K562 (cell line): ENCODE results near the gene FGF16. TPM values are rescaled to one million over a fixed set of nuclear protein-coding genes. Genes with fewer than 3 reads are reported as not detected.

Experiments used
- ATAC-seq: fragments of 200-7000 bp; cut with Tn5 transposase; 3 replicates; pipeline ENCODE4 v1.9.1; 2020; ENCODE audit warnings: moderate library complexity
- BruUV-seq: library from RNA; stranded (reverse); fragments of 400-500 nt; replicated peaks from 2 replicates; lab custom pipeline; 2021; lab: Mats Ljungman, UMichigan
- CTCF ChIA-PET: fragments of 300-600 bp; formaldehyde crosslinking; extraction: SDS; loops from one replicate; lab custom pipeline; 2021; ENCODE audit warnings: low intra/inter-chr PET ratio; lab: Yijun Ruan, JAX
- POLR2A ChIA-PET: fragments of 300-600, 350-650 bp; sonication (Branson Sonifier 250); formaldehyde crosslinking; extraction: SDS; loops from one replicate; lab custom pipeline; 2021; ENCODE audit warnings: antibody characterized with exemption, inconsistent platforms; lab: Yijun Ruan, JAX
- DNase-seq, 4 experiments: peaks; one replicate each; pipeline versions ENCODE4 v3.0.0 to v3.0.0-alpha.2; 2011 to 2018; ENCODE audit warnings: low spot score in 3 of 4, mixed read lengths in 3 of 4; ENCODE audit errors: extremely low read depth in 1 of 4
- FAIRE-seq: peaks from 2 replicates; lab custom pipeline; 2011; peaks lifted over from hg19 to GRCh38; lab: Jason Lieb, UNC
- H2AFZ ChIP-seq: 2 replicates; pipeline ENCODE4 v1.6.0; 2011; ENCODE audit warnings: low read depth, low read length, control low read depth, inconsistent platforms
- H3K27ac ChIP-seq: fragments of 200-600 bp; 3 replicates; pipeline ENCODE4 v1.8.0; 2011; ENCODE audit warnings: low read depth, mild to moderate bottlenecking, control low read depth, inconsistent platforms, low read length, moderate library complexity, mixed read lengths; ENCODE audit errors: extremely low read depth
- H3K27me3 ChIP-seq, 2 experiments: fragments of 300-600 bp in 1 of 2; 2 replicates in 1 of 2; 3 replicates in 1 of 2; pipeline versions ENCODE4 v1.6.0 to v1.8.0; 2011; ENCODE audit warnings: inconsistent platforms in 2 of 2, low read length in 2 of 2, mild to moderate bottlenecking in 1 of 2, mixed read lengths in 1 of 2, moderate library complexity in 1 of 2; ENCODE audit not compliant: control insufficient read depth in 2 of 2, insufficient read depth in 2 of 2
- H3K36me3 ChIP-seq: fragments of 300-600 bp; 3 replicates; pipeline ENCODE4 v1.8.0; 2011; ENCODE audit warnings: mild to moderate bottlenecking, low read length, inconsistent platforms; ENCODE audit not compliant: control insufficient read depth, insufficient read depth
- H3K4me1 ChIP-seq, 2 experiments: fragments of 200-600 bp in 1 of 2; replicated peaks in 1 of 2; 2 replicates in 1 of 2; 3 replicates in 1 of 2; pipeline versions ENCODE4 v1.5.1 to v1.8.0; 2011; ENCODE audit warnings: inconsistent platforms in 2 of 2, low read length in 2 of 2, mild to moderate bottlenecking in 1 of 2, mixed read lengths in 1 of 2, moderate library complexity in 1 of 2; ENCODE audit not compliant: control insufficient read depth in 2 of 2, insufficient read depth in 2 of 2
- H3K4me2 ChIP-seq: 2 replicates; pipeline ENCODE4 v1.6.1; 2011; ENCODE audit warnings: low read length, control low read depth, inconsistent platforms, mixed read lengths; ENCODE audit not compliant: insufficient read depth
- H3K4me3 ChIP-seq: fragments of 200-600 bp; sonication (generic), shearing (Covaris generic); 2 replicates; pipeline ENCODE4 v1.5.1; 2016; ENCODE audit warnings: control low read depth, inconsistent platforms
- H3K79me2 ChIP-seq: fragments of 200-600 bp; 3 replicates; pipeline ENCODE4 v1.8.0; 2011; ENCODE audit warnings: low read length, inconsistent platforms; ENCODE audit not compliant: control insufficient read depth, insufficient read depth
- H3K9ac ChIP-seq, 2 experiments: 2 replicates each; pipeline versions ENCODE4 v1.6.0 to v1.6.1; 2011; ENCODE audit warnings: low read depth in 2 of 2, low read length in 2 of 2, control low read depth in 1 of 2, inconsistent platforms in 1 of 2, mild to moderate bottlenecking in 1 of 2, mixed read lengths in 1 of 2; ENCODE audit not compliant: insufficient read depth in 1 of 2
- H3K9me1 ChIP-seq: one replicate; pipeline ENCODE4 v1.6.0; 2011; ENCODE audit warnings: inconsistent platforms, mild to moderate bottlenecking, low read length, moderate library complexity; ENCODE audit not compliant: control insufficient read depth, insufficient read depth
- H3K9me3 ChIP-seq: replicated peaks from 2 replicates; pipeline ENCODE4 v1.5.1; 2011; ENCODE audit warnings: low read depth, low read length, inconsistent platforms; ENCODE audit not compliant: control insufficient read depth, insufficient read depth
- H4K20me1 ChIP-seq: replicated peaks from 2 replicates; pipeline ENCODE4 v1.6.1; 2011; ENCODE audit warnings: low read length, inconsistent platforms, mixed read lengths; ENCODE audit not compliant: control insufficient read depth, insufficient read depth
- CTBP1 ChIP-seq: fragments of 450-650 bp; IDR thresholded peaks from 2 replicates; pipeline ENCODE4 v1.6.1; 2016; ENCODE audit warnings: borderline replicate concordance
- HDAC8 ChIP-seq: fragments of 450-650 bp; IDR thresholded peaks from 2 replicates; pipeline ENCODE4 v1.6.1; 2016; ENCODE audit warnings: mild to moderate bottlenecking, missing genetic modification characterization, moderate library complexity, missing compliant biosample characterization
- HDGF ChIP-seq: fragments of 450-650 bp; IDR thresholded peaks from 2 replicates; pipeline ENCODE4 v1.6.1; 2016
- KHSRP ChIP-seq: fragments of 450-650 bp; IDR thresholded peaks from 2 replicates; pipeline ENCODE4 v1.6.1; 2017
- MTA3 ChIP-seq: fragments of 450-650 bp; formaldehyde crosslinking; IDR thresholded peaks from 2 replicates; pipeline ENCODE4 v1.6.1; 2017; ENCODE audit warnings: mild to moderate bottlenecking, borderline replicate concordance
- RBM17 ChIP-seq: fragments of 200-400 bp; formaldehyde crosslinking; IDR thresholded peaks from 2 replicates; pipeline ENCODE4 v1.6.1; 2017; ENCODE audit warnings: low read depth, mild to moderate bottlenecking, low read length, borderline replicate concordance
- SUPT5H ChIP-seq: fragments of 450-650 bp; IDR thresholded peaks from 2 replicates; pipeline ENCODE4 v1.6.1; 2016
- TAF15 ChIP-seq: fragments of 200-400 bp; formaldehyde crosslinking; IDR thresholded peaks from 2 replicates; pipeline ENCODE4 v1.6.1; 2017; ENCODE audit warnings: mild to moderate bottlenecking, low read depth, low read length, moderate library complexity
- TFE3 ChIP-seq: fragments of 450-650 bp; formaldehyde crosslinking; IDR thresholded peaks from 2 replicates; pipeline ENCODE4 v1.4.0; 2020; ENCODE audit warnings: mild to moderate bottlenecking, mixed read lengths
- TOE1 ChIP-seq, 2 experiments: fragments of 450-650 bp in 1 of 2; sonication (generic) in 1 of 2; formaldehyde crosslinking in 1 of 2; IDR thresholded peaks; 2 replicates each; pipeline versions ENCODE4 v1.7.1 to v1.8.0; 2016 to 2022; ENCODE audit warnings: borderline replicate concordance in 2 of 2, mild to moderate bottlenecking in 2 of 2, antibody characterized with exemption in 1 of 2, inconsistent platforms in 1 of 2, low read depth in 1 of 2, missing genetic modification reagents in 1 of 2, moderate library complexity in 1 of 2
- ZBTB40 ChIP-seq, 2 experiments: fragments of 450-650 bp in 1 of 2; sonication (generic) in 1 of 2; formaldehyde crosslinking in 1 of 2; IDR thresholded peaks; 2 replicates each; pipeline versions ENCODE4 v1.7.1 to v1.9.0; 2016 to 2022; ENCODE audit warnings: inconsistent platforms in 1 of 2, mild to moderate bottlenecking in 1 of 2, missing genetic modification reagents in 1 of 2
- ZNF668 ChIP-seq: fragments of 250-450 bp; sonication (Bioruptor Pico); IDR thresholded peaks from 2 replicates; pipeline ENCODE4 v1.8.0; 2022; ENCODE audit warnings: mild to moderate bottlenecking, inconsistent platforms
- in situ Hi-C: fragments of 300-500 bp; cut with MboI; formaldehyde crosslinking; loops from 4 replicates; pipeline ENCODE4 v1.15.0; 2018; ENCODE audit warnings: inconsistent platforms, mixed read lengths
- intact Hi-C: fragments of 100-400 bp; cut with micrococcal nuclease; formaldehyde crosslinking; loops from 2 replicates; pipeline ENCODE4 v1.14.2; 2022
- polyA plus RNA-seq, 8 experiments: library from polyadenylated mRNA; depleted of rRNA in 4 of 8; stranded (reverse) in 5 of 8; unstranded in 3 of 8; fragments of >200 nt; fragmentation: Nextera tagmentation in 2 of 8; fragmentation: Illumina TruSeq in 1 of 8; extraction: Ambion mirVana in 2 of 8; extraction: Trizol in 1 of 8; gene quantifications; 2 replicates each; pipeline versions ENCODE4 v1.2.1 to v1.2.3, GENCODE V29; 2011 to 2014; ENCODE audit warnings: inconsistent platforms in 1 of 8, missing spikeins in 1 of 8
- total RNA-seq, 7 experiments: library from RNA; depleted of rRNA in 6 of 7; stranded (reverse); fragments of >200 nt in 6 of 7; fragmentation: Illumina TruSeq in 2 of 7; extraction: Trizol in 2 of 7; gene quantifications; 2 replicates each; pipeline versions ENCODE4 v1.2.1 to v1.2.3, GENCODE V29; 2011 to 2021; ENCODE audit warnings: low replicate concordance in 1 of 7

The FGF16 gene
- total and polyA plus RNA-seq, 9 of the 15 experiments (the other 6 are each of a cell fraction or from before 2014, with no cell fraction given) = not detected

- H3K9me3 ChIP-seq = no peaks in the 10 kb centered on the region
- H3K9me1 ChIP-seq = no peaks in the 10 kb centered on the region
- TF ChIP-seq ZBTB40 (IDR thresholded peaks at IDR 0.05) = no peak
- TF ChIP-seq ZBTB40 (CRISPR knock-in tag; IDR thresholded peaks at IDR 0.05) = no peak
- no peak for TF ChIP-seq ZNF668 (CRISPR knock-in tag)
- TF ChIP-seq SUPT5H = no peak
- no peak for TF ChIP-seq HDAC8 (tag)
- no peak for TF ChIP-seq RBM17
- no peak for TF ChIP-seq KHSRP
- TF ChIP-seq TOE1 (IDR thresholded peaks at IDR 0.05; ENCODE audit: borderline replicate concordance) = no peak
- no peak for TF ChIP-seq TOE1 (CRISPR knock-in tag; IDR thresholded peaks at IDR 0.05; ENCODE audit: borderline replicate concordance, low read depth)
- TF ChIP-seq HDGF = no peak
- no peak for TF ChIP-seq MTA3
- no peak for TF ChIP-seq TFE3 (CRISPR knock-in tag)
- no peak for TF ChIP-seq TAF15
- no peak for TF ChIP-seq CTBP1
- ATAC-seq (no peak), FAIRE-seq (no peak), DNase-seq (no peak)
- H2AFZ ChIP-seq = no peak overlapping the region
- no peaks in the 10 kb centered on the region for H3K4me1 ChIP-seq
- no peaks in the 10 kb centered on the region for H3K36me3 ChIP-seq
- H3K27ac ChIP-seq = no peak overlapping the region
- no peak overlapping the region for H3K9ac ChIP-seq
- no peaks in the 10 kb centered on the region for H3K27me3 ChIP-seq
- POLR2A ChIA-PET = no interaction called here
- no TSS peak for BruUV-seq
- in situ Hi-C loops = no loop called here
- H3K79me2 ChIP-seq = no peaks in the 10 kb centered on the region
- CTCF ChIA-PET = no interaction called here
- no peak overlapping the region for H3K4me3 ChIP-seq
- intact Hi-C loops = loop anchor here (10.0 kb wide), 1 partner anchor 159 kb away; no protein-coding TSS in a partner anchor
- no peak overlapping the region for H3K4me2 ChIP-seq
- no peaks in the 10 kb centered on the region for H4K20me1 ChIP-seq
These were observed 10.9 kb upstream of the FGF16 start for GRCh38 chrX:77436271-77436670.
